ENCODE results near the gene METTL22.

GRCh38 chr16:8583732-8584131 lies 37.8 kb upstream of the METTL22 start:
- TF ChIP-seq, protein P1, sequence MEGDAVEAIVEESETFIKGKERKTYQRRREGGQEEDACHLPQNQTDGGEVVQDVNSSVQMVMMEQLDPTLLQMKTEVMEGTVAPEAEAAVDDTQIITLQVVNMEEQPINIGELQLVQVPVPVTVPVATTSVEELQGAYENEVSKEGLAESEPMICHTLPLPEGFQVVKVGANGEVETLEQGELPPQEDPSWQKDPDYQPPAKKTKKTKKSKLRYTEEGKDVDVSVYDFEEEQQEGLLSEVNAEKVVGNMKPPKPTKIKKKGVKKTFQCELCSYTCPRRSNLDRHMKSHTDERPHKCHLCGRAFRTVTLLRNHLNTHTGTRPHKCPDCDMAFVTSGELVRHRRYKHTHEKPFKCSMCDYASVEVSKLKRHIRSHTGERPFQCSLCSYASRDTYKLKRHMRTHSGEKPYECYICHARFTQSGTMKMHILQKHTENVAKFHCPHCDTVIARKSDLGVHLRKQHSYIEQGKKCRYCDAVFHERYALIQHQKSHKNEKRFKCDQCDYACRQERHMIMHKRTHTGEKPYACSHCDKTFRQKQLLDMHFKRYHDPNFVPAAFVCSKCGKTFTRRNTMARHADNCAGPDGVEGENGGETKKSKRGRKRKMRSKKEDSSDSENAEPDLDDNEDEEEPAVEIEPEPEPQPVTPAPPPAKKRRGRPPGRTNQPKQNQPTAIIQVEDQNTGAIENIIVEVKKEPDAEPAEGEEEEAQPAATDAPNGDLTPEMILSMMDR (conservative IDR thresholded peaks at IDR 0.05; ENCODE audit: low read length), result no peak
- TF ChIP-seq EZH2phosphoT487 (IDR thresholded peaks at IDR 0.05; ENCODE audit: borderline replicate concordance), result no peak

Data from Loucy (cell line).